ENCODE results near the gene PIEZO1.
"Not testable (repeated sequence)": the region's sequence is repeated elsewhere in the genome, so short reads cannot be mapped to it uniquely, and the experiment has no call there.

PIEZO1 gene

GRCh38 chr16:88785106-88785924 is at the start of gene PIEZO1:
Gene PIEZO1, minus strand, starts transcription at chr16:88785220. Its CDS starts 256 bp downstream, at chr16:88784964.
- no peak for DNase-seq (ENCODE audit: low spot score)

GRCh38 chr16:88834670-88835069 is 49.6 kb upstream of the PIEZO1 start:
- DNase-seq (ENCODE audit: low spot score), result no peak

- DNase-seq (ENCODE audit: low spot score), result no peak
Measured at GRCh38 chr16:88833086-88833485, 48.1 kb upstream of the PIEZO1 start.

GRCh38 chr16:88831838-88832237 is 46.8 kb upstream of the PIEZO1 start:
- no peak for DNase-seq (ENCODE audit: low spot score)

- no peak for DNase-seq (ENCODE audit: low spot score)
Measured at GRCh38 chr16:88830783-88831182, 45.8 kb upstream of the PIEZO1 start.

- no peak for DNase-seq (ENCODE audit: low spot score)
Measured at GRCh38 chr16:88830258-88830657, 45.2 kb upstream of the PIEZO1 start.

- no peak for DNase-seq (ENCODE audit: low spot score)
Measured at GRCh38 chr16:88828711-88829110, 43.7 kb upstream of the PIEZO1 start.

- no peak for DNase-seq (ENCODE audit: low spot score)
Measured at GRCh38 chr16:88827727-88828126, 42.7 kb upstream of the PIEZO1 start.

GRCh38 chr16:88826070-88826840 is 41.2 kb upstream of the PIEZO1 start:
- DNase-seq (ENCODE audit: low spot score), result no peak

- DNase-seq (ENCODE audit: low spot score), result no peak
Measured at GRCh38 chr16:88825146-88825545, 40.1 kb upstream of the PIEZO1 start.

GRCh38 chr16:88824256-88825077 is 39.4 kb upstream of the PIEZO1 start:
- no peak for DNase-seq (ENCODE audit: low spot score)

- not testable (repeated sequence) for DNase-seq (ENCODE audit: low spot score)
Measured at GRCh38 chr16:88823646-88824045, 38.6 kb upstream of the PIEZO1 start.

- no peak for DNase-seq (ENCODE audit: low spot score)
Measured at GRCh38 chr16:88822281-88823040, 37.4 kb upstream of the PIEZO1 start.

- DNase-seq (ENCODE audit: low spot score), result no peak
Measured at GRCh38 chr16:88821168-88821850, 36.3 kb upstream of the PIEZO1 start.

GRCh38 chr16:88820385-88821025 is 35.5 kb upstream of the PIEZO1 start:
- DNase-seq (ENCODE audit: low spot score), result no peak

GRCh38 chr16:88819126-88819525 is 34.1 kb upstream of the PIEZO1 start:
- DNase-seq (ENCODE audit: low spot score), result no peak

GRCh38 chr16:88818575-88818874 is 33.5 kb upstream of the PIEZO1 start:
- DNase-seq (ENCODE audit: low spot score), result no peak

- no peak for DNase-seq (ENCODE audit: low spot score)
Measured at GRCh38 chr16:88817785-88818574, 33.0 kb upstream of the PIEZO1 start.

GRCh38 chr16:88816736-88817535 is 31.9 kb upstream of the PIEZO1 start:
- no peak for DNase-seq (ENCODE audit: low spot score)

Data from globus pallidus (tissue), 1 donor.